Small intestine (tissue), 7 donors: ENCODE results near the gene SCARF2. TPM values are rescaled to one million over a fixed set of nuclear protein-coding genes. Genes with fewer than 3 reads are reported as not detected.

Experiments
- DNase-seq, 2 donors: peaks; one replicate each; pipeline versions ENCODE4 v3.0.0 to v3.0.0-alpha.2; 2013
- FAIRE-seq: peaks from 2 replicates; lab custom pipeline; 2012; peaks lifted over from hg19 to GRCh38; lab: Jason Lieb, UNC
- H3K27ac ChIP-seq, 3 donors: one replicate each; pipeline ENCODE4 v1.5.1; 2013; ENCODE audit warnings: low read length in 2 of 3, mild to moderate bottlenecking in 2 of 3, control low read depth in 1 of 3, inconsistent platforms in 1 of 3, low read depth in 1 of 3, moderate library complexity in 1 of 3
- H3K27me3 ChIP-seq, 3 donors: one replicate each; pipeline ENCODE4 v1.6.1; 2013; ENCODE audit warnings: low read length in 3 of 3, inconsistent platforms in 1 of 3; ENCODE audit not compliant: control insufficient read depth in 3 of 3, insufficient read depth in 3 of 3
- H3K36me3 ChIP-seq, 3 donors: one replicate each; pipeline ENCODE4 v1.6.1; 2013; ENCODE audit warnings: low read length in 3 of 3, inconsistent platforms in 1 of 3, low read depth in 1 of 3, mild to moderate bottlenecking in 1 of 3, moderate library complexity in 1 of 3; ENCODE audit not compliant: control insufficient read depth in 3 of 3, insufficient read depth in 2 of 3
- H3K4me1 ChIP-seq, 3 donors: one replicate each; pipeline ENCODE4 v1.6.1; 2013; ENCODE audit warnings: low read length in 2 of 3, inconsistent platforms in 1 of 3, low read depth in 1 of 3, mild to moderate bottlenecking in 1 of 3, moderate library complexity in 1 of 3; ENCODE audit not compliant: control insufficient read depth in 3 of 3, insufficient read depth in 2 of 3
- H3K4me3 ChIP-seq, 3 donors: one replicate each; pipeline ENCODE4 v1.5.1; 2013; ENCODE audit warnings: low read length in 3 of 3, control low read depth in 1 of 3, inconsistent platforms in 1 of 3, low read depth in 1 of 3, mild to moderate bottlenecking in 1 of 3, moderate library complexity in 1 of 3
- H3K9me3 ChIP-seq, 2 donors: one replicate each; pipeline ENCODE4 v1.6.1; 2013; ENCODE audit warnings: low read depth in 1 of 2, low read length in 1 of 2; ENCODE audit not compliant: control insufficient read depth in 2 of 2, insufficient read depth in 1 of 2
- WGBS, 3 donors: extraction: QIAGEN DNeasy Blood & Tissue Kit; methylation state at CpG; one replicate each; pipeline ENCODE4 v1.1.7; 2013; 5-methylcytosine and 5-hydroxymethylcytosine counted together
- polyA plus RNA-seq, 4 donors: library from polyadenylated mRNA; stranded (reverse) in 3 of 4; unstranded in 1 of 4; fragments of 200-250 nt in 3 of 4; fragments of 120-200 nt in 1 of 4; gene quantifications; one replicate each; pipeline versions ENCODE4 v1.2.1 to v1.2.3, GENCODE V29; 2013
- donor health status: healthy with polysubstance abuse.
- donor health status: control.
- donor health status: control.
- donor health status: Bipolar disorder and iron deficiency.
- donor health status: healthy.

Gene SCARF2
- polyA plus RNA-seq, 4 donors, result 0.22 to 3.1 (median 1.5) TPM

DNA sequence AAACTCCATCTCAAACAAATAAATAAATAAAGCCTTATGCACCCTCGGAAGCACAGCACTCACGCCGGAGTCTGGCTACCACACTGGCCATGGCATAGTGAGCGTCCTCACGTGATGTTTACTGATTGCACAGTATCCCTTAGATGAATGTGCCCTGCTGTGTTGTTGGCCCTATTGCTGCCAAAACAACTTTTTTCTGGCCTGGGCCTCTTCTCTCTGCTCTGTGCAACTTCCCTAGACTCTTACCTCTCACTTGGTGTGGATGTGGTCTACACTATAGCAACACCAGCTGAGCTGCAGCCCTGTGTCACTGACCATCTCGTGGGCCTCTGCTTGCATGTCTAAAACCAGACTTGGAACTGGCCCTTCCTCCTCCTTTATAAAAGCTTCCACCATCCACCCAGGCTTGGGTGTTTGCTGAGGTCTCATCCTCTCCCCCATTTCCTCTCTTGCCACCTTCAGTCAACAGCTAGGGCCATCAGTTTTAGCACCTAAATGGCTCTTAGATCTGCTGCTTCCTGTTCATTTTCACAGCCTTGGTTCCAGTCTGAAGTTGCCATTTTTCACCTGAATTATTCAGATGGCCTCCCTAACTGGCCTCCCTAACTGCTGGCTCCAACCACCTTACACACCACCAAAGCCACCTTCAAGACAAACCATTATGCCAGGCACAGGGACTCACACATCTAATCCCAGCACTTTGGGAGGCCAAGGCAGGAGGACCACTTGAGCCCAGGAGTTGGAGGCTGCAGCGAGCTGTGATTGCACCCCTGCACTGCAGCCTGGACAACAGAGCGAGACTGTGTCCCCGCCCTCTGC, 34.5 kb downstream of the SCARF2 start:
- H3K4me1 ChIP-seq, result no peaks in the 10 kb centered on the region
- DNase-seq, result no peak
- H3K36me3 ChIP-seq, result peaks cover 0 to 69% (median 11%) of the 10 kb centered on the region in 3 donors
- no peak for FAIRE-seq
- no peaks in the 10 kb centered on the region for H3K27me3 ChIP-seq
- no peak overlapping the region for H3K4me3 ChIP-seq
- H3K9me3 ChIP-seq, result no peaks in the 10 kb centered on the region
- 93 to 97% (median 96%) methylated on average over 9 of the region's 9 CpGs for WGBS, 3 donors
- no peak overlapping the region for H3K27ac ChIP-seq

GRCh38 chr22:20401376-20402014, 36.1 kb downstream of the SCARF2 start:
- no peak for FAIRE-seq
- WGBS, 3 donors, result 95 to 98% (median 96%) methylated on average over 13 of the region's 13 CpGs

GRCh38 chr22:20400606-20401375, 36.8 kb downstream of the SCARF2 start:
- H3K9me3 ChIP-seq, result no peaks in the 10 kb centered on the region
- H3K27me3 ChIP-seq, result no peaks in the 10 kb centered on the region
- no peak overlapping the region for H3K4me3 ChIP-seq
- no peak for DNase-seq
- FAIRE-seq, result no peak
- H3K36me3 ChIP-seq, result peaks cover 0 to 50% (median 11%) of the 10 kb centered on the region in 3 donors
- WGBS, 3 donors, result 90 to 97% (median 93%) methylated on average over 15 of the region's 15 CpGs
- no peaks in the 10 kb centered on the region for H3K4me1 ChIP-seq
- no peak overlapping the region for H3K27ac ChIP-seq

More at GRCh38 chr22:20401376-20402014, 36.1 kb downstream of the SCARF2 start:
- Histone ChIP-seq H3K9me3 (no peaks in the 10 kb centered on the region), H3K27me3 (no peaks in the 10 kb centered on the region), H3K27ac (no peak overlapping the region), H3K4me1 (no peaks in the 10 kb centered on the region), H3K4me3 (no peak overlapping the region), H3K36me3 (peaks cover 0 to 57% (median 11%) of the 10 kb centered on the region in 3 donors)
- no peak for DNase-seq

- Histone ChIP-seq H3K4me1 (peaks cover 0 to 4% (median 3%) of the 10 kb centered on the region in 3 donors), H3K27ac (no peak overlapping the region), H3K9me3 (no peaks in the 10 kb centered on the region), H3K4me3 (no peak overlapping the region), H3K27me3 (no peaks in the 10 kb centered on the region), H3K36me3 (peaks cover 0 to 45% (median 3%) of the 10 kb centered on the region in 3 donors)
- no peak for FAIRE-seq
- no peak for DNase-seq
- 62 to 88% (median 86%) methylated on average over 4 of the region's 4 CpGs for WGBS, 3 donors
Measured at GRCh38 chr22:20399866-20400605, 37.6 kb downstream of the SCARF2 start.

DNA sequence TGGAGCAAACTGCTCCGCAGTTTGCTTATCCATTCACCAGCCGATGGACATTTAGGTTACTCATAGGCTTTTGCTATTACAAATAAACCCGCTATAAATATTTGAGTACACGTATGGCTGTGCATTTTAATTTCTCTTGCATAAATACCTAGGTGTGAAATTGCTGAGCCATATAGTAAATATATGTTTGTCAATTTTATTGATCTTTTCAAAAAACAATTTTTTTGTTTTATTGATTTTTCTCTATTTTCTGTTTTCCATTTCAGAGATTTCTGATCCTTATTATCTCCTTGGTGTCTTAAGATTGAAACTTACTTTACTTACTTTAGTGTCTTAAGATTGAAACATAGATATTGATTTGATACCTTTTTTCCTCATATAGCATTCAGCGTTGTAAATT, 39.2 kb downstream of the SCARF2 start:
- H3K4me3 ChIP-seq, result no peak overlapping the region
- no peak overlapping the region for H3K27ac ChIP-seq
- FAIRE-seq, result no peak
- WGBS, 3 donors, result 95 to 98% (median 95%) methylated on average over 5 of the region's 5 CpGs
- H3K4me1 ChIP-seq, result peaks cover 0 to 9% (median 6%) of the 10 kb centered on the region in 3 donors
- H3K9me3 ChIP-seq, result no peaks in the 10 kb centered on the region
- peaks cover 0 to 31% (median 0%) of the 10 kb centered on the region in 3 donors for H3K36me3 ChIP-seq
- DNase-seq, result no peak
- H3K27me3 ChIP-seq, result no peaks in the 10 kb centered on the region

- FAIRE-seq (no peak), DNase-seq (no peak)
- WGBS, 3 donors, result 91 to 92% (median 91%) methylated on average over 2 of the region's 2 CpGs
- Histone ChIP-seq H3K4me3 (no peak overlapping the region), H3K36me3 (peaks cover 0 to 25% (median 0%) of the 10 kb centered on the region in 3 donors), H3K27me3 (no peaks in the 10 kb centered on the region), H3K27ac (no peak overlapping the region), H3K9me3 (no peaks in the 10 kb centered on the region), H3K4me1 (peaks cover 0 to 9% (median 9%) of the 10 kb centered on the region in 3 donors)
Measured at GRCh38 chr22:20397498-20397897, 40.1 kb downstream of the SCARF2 start.

GRCh38 chr22:20396639-20397038, 41.0 kb downstream of the SCARF2 start:
- FAIRE-seq (no peak), DNase-seq (no peak)
- Histone ChIP-seq H3K27ac (no peak overlapping the region), H3K27me3 (no peaks in the 10 kb centered on the region), H3K4me3 (no peak overlapping the region), H3K9me3 (no peaks in the 10 kb centered on the region), H3K36me3 (peaks cover 0 to 20% (median 0%) of the 10 kb centered on the region in 3 donors), H3K4me1 (peaks cover 0 to 9% (median 9%) of the 10 kb centered on the region in 3 donors)
- 82 to 100% (median 88%) methylated on average over 1 of the region's 1 CpG for WGBS, 3 donors
